K562 (cell line): Measurements from ENCODE around the gene ALG9. TPM values are rescaled to one million over a fixed set of nuclear protein-coding genes. Genes with fewer than 3 reads are reported as not detected.
"Not testable (repeated sequence)": the region's sequence is repeated elsewhere in the genome, so short reads cannot be mapped to it uniquely, and the experiment has no call there.

Source experiments
- ATAC-seq: fragments of 200-7000 bp; cut with Tn5 transposase; 3 replicates; pipeline ENCODE4 v1.9.1; 2020; ENCODE audit warnings: moderate library complexity
- BruUV-seq: library from RNA; stranded (reverse); fragments of 400-500 nt; replicated peaks from 2 replicates; lab custom pipeline; 2021; lab: Mats Ljungman, UMichigan
- CTCF ChIA-PET: fragments of 300-600 bp; formaldehyde crosslinking; extraction: SDS; loops from one replicate; lab custom pipeline; 2021; ENCODE audit warnings: low intra/inter-chr PET ratio; lab: Yijun Ruan, JAX
- POLR2A ChIA-PET: fragments of 300-600, 350-650 bp; sonication (Branson Sonifier 250); formaldehyde crosslinking; extraction: SDS; loops from one replicate; lab custom pipeline; 2021; ENCODE audit warnings: antibody characterized with exemption, inconsistent platforms; lab: Yijun Ruan, JAX
- DNase-seq, 4 experiments: peaks; one replicate each; pipeline versions ENCODE4 v3.0.0 to v3.0.0-alpha.2; 2011 to 2018; ENCODE audit warnings: low spot score in 3 of 4, mixed read lengths in 3 of 4; ENCODE audit errors: extremely low read depth in 1 of 4
- FAIRE-seq: peaks from 2 replicates; lab custom pipeline; 2011; peaks lifted over from hg19 to GRCh38; lab: Jason Lieb, UNC
- H2AFZ ChIP-seq: 2 replicates; pipeline ENCODE4 v1.6.0; 2011; ENCODE audit warnings: low read depth, low read length, control low read depth, inconsistent platforms
- H3K27ac ChIP-seq: fragments of 200-600 bp; 3 replicates; pipeline ENCODE4 v1.8.0; 2011; ENCODE audit warnings: low read depth, mild to moderate bottlenecking, control low read depth, inconsistent platforms, low read length, moderate library complexity, mixed read lengths; ENCODE audit errors: extremely low read depth
- H3K27me3 ChIP-seq, 2 experiments: fragments of 300-600 bp in 1 of 2; 2 replicates in 1 of 2; 3 replicates in 1 of 2; pipeline versions ENCODE4 v1.6.0 to v1.8.0; 2011; ENCODE audit warnings: inconsistent platforms in 2 of 2, low read length in 2 of 2, mild to moderate bottlenecking in 1 of 2, mixed read lengths in 1 of 2, moderate library complexity in 1 of 2; ENCODE audit not compliant: control insufficient read depth in 2 of 2, insufficient read depth in 2 of 2
- H3K36me3 ChIP-seq: fragments of 300-600 bp; 3 replicates; pipeline ENCODE4 v1.8.0; 2011; ENCODE audit warnings: mild to moderate bottlenecking, low read length, inconsistent platforms; ENCODE audit not compliant: control insufficient read depth, insufficient read depth
- H3K4me1 ChIP-seq, 2 experiments: fragments of 200-600 bp in 1 of 2; replicated peaks in 1 of 2; 2 replicates in 1 of 2; 3 replicates in 1 of 2; pipeline versions ENCODE4 v1.5.1 to v1.8.0; 2011; ENCODE audit warnings: inconsistent platforms in 2 of 2, low read length in 2 of 2, mild to moderate bottlenecking in 1 of 2, mixed read lengths in 1 of 2, moderate library complexity in 1 of 2; ENCODE audit not compliant: control insufficient read depth in 2 of 2, insufficient read depth in 2 of 2
- H3K4me2 ChIP-seq: 2 replicates; pipeline ENCODE4 v1.6.1; 2011; ENCODE audit warnings: low read length, control low read depth, inconsistent platforms, mixed read lengths; ENCODE audit not compliant: insufficient read depth
- H3K4me3 ChIP-seq: fragments of 200-600 bp; sonication (generic), shearing (Covaris generic); 2 replicates; pipeline ENCODE4 v1.5.1; 2016; ENCODE audit warnings: control low read depth, inconsistent platforms
- H3K79me2 ChIP-seq: fragments of 200-600 bp; 3 replicates; pipeline ENCODE4 v1.8.0; 2011; ENCODE audit warnings: low read length, inconsistent platforms; ENCODE audit not compliant: control insufficient read depth, insufficient read depth
- H3K9ac ChIP-seq, 2 experiments: 2 replicates each; pipeline versions ENCODE4 v1.6.0 to v1.6.1; 2011; ENCODE audit warnings: low read depth in 2 of 2, low read length in 2 of 2, control low read depth in 1 of 2, inconsistent platforms in 1 of 2, mild to moderate bottlenecking in 1 of 2, mixed read lengths in 1 of 2; ENCODE audit not compliant: insufficient read depth in 1 of 2
- H3K9me1 ChIP-seq: one replicate; pipeline ENCODE4 v1.6.0; 2011; ENCODE audit warnings: inconsistent platforms, mild to moderate bottlenecking, low read length, moderate library complexity; ENCODE audit not compliant: control insufficient read depth, insufficient read depth
- H3K9me3 ChIP-seq: replicated peaks from 2 replicates; pipeline ENCODE4 v1.5.1; 2011; ENCODE audit warnings: low read depth, low read length, inconsistent platforms; ENCODE audit not compliant: control insufficient read depth, insufficient read depth
- H4K20me1 ChIP-seq: replicated peaks from 2 replicates; pipeline ENCODE4 v1.6.1; 2011; ENCODE audit warnings: low read length, inconsistent platforms, mixed read lengths; ENCODE audit not compliant: control insufficient read depth, insufficient read depth
- ATF1 ChIP-seq, 2 experiments: fragments of 450-650 bp in 1 of 2; IDR thresholded peaks; 2 replicates each; pipeline ENCODE4 v1.6.1; 2016; ENCODE audit warnings: missing compliant biosample characterization in 1 of 2, missing genetic modification characterization in 1 of 2
- ATF7 ChIP-seq: fragments of 450-650 bp; IDR thresholded peaks from 2 replicates; pipeline ENCODE4 v1.7.1; 2014; ENCODE audit warnings: mild to moderate bottlenecking, moderate library complexity
- BCOR ChIP-seq: fragments of 450-650 bp; IDR thresholded peaks from 2 replicates; pipeline ENCODE4 v1.6.1; 2016
- CBFA2T2 ChIP-seq: fragments of 450-650 bp; conservative IDR thresholded peaks from 2 replicates; pipeline ENCODE4 v1.6.1; 2017; ENCODE audit warnings: mild to moderate bottlenecking
- CBFA2T3 ChIP-seq: fragments of 450-650 bp; IDR thresholded peaks from 2 replicates; pipeline ENCODE4 v1.6.1; 2017
- CREM ChIP-seq: IDR thresholded peaks from 2 replicates; pipeline ENCODE4 v1.6.1; 2014; ENCODE audit warnings: antibody characterized with exemption, low read depth
- CTBP1 ChIP-seq: fragments of 450-650 bp; IDR thresholded peaks from 2 replicates; pipeline ENCODE4 v1.6.1; 2016; ENCODE audit warnings: borderline replicate concordance
- DPF2 ChIP-seq: fragments of 450-650 bp; IDR thresholded peaks from 2 replicates; pipeline ENCODE4 v1.6.1; 2016
- HDAC1 ChIP-seq, 2 experiments: fragments of 450-650 bp; IDR thresholded peaks; 2 replicates each; pipeline ENCODE4 v1.6.1; 2016 to 2017; ENCODE audit warnings: inconsistent platforms in 1 of 2, mild to moderate bottlenecking in 1 of 2, moderate library complexity in 1 of 2
- MEIS2 ChIP-seq: fragments of 450-650 bp; IDR thresholded peaks from 2 replicates; pipeline ENCODE4 v1.6.1; 2014; ENCODE audit warnings: mild to moderate bottlenecking; ENCODE audit not compliant: partially characterized antibody
- MITF ChIP-seq: IDR thresholded peaks from 2 replicates; pipeline ENCODE4 v1.6.1; 2014; ENCODE audit warnings: antibody characterized with exemption
- MTA2 ChIP-seq: fragments of 450-650 bp; IDR thresholded peaks from 2 replicates; pipeline ENCODE4 v1.6.1; 2016; ENCODE audit warnings: low read depth
- NCOR1 ChIP-seq: fragments of 450-650 bp; IDR thresholded peaks from 2 replicates; pipeline ENCODE4 v1.6.1; 2016; ENCODE audit warnings: mild to moderate bottlenecking, moderate library complexity
- PBX2 ChIP-seq, 2 experiments: IDR thresholded peaks in 1 of 2; conservative IDR thresholded peaks in 1 of 2; 2 replicates each; pipeline ENCODE4 v1.6.1; 2016; ENCODE audit warnings: low read depth in 2 of 2, mild to moderate bottlenecking in 1 of 2, missing compliant biosample characterization in 1 of 2, missing genetic modification characterization in 1 of 2, moderate library complexity in 1 of 2
- PKNOX1 ChIP-seq: fragments of 450-650 bp; IDR thresholded peaks from 2 replicates; pipeline ENCODE4 v1.6.1; 2016
- SMARCE1 ChIP-seq: fragments of 450-650 bp; IDR thresholded peaks from 2 replicates; pipeline ENCODE4 v1.7.1; 2016; ENCODE audit warnings: mild to moderate bottlenecking
- TAL1 ChIP-seq: fragments of 450-650 bp; IDR thresholded peaks from 2 replicates; pipeline ENCODE4 v1.6.1; 2016; ENCODE audit warnings: mild to moderate bottlenecking
- TCF3 ChIP-seq: sonication (generic); formaldehyde crosslinking; IDR thresholded peaks from 2 replicates; pipeline ENCODE4 v1.4.0; 2020; ENCODE audit warnings: mild to moderate bottlenecking, missing genetic modification reagents
- ZEB2 ChIP-seq: fragments of 450-650 bp; IDR thresholded peaks from 2 replicates; pipeline ENCODE4 v1.6.1; 2016
- ZNF431 ChIP-seq: sonication (generic); formaldehyde crosslinking; IDR thresholded peaks from 2 replicates; pipeline ENCODE4 v1.8.0; 2022; ENCODE audit warnings: mild to moderate bottlenecking, missing genetic modification reagents
- WGBS: fragments of 100-300 bp; shearing (Covaris generic); methylation state at CpG from one replicate; pipeline ENCODE4 v1.1.6; 2016; ENCODE audit warnings: low coverage, mixed read lengths; ENCODE audit not compliant: insufficient coverage; ENCODE audit errors: missing lambda C conversion rate; 5-methylcytosine and 5-hydroxymethylcytosine counted together
- in situ Hi-C: fragments of 300-500 bp; cut with MboI; formaldehyde crosslinking; loops from 4 replicates; pipeline ENCODE4 v1.15.0; 2018; ENCODE audit warnings: inconsistent platforms, mixed read lengths
- intact Hi-C: fragments of 100-400 bp; cut with micrococcal nuclease; formaldehyde crosslinking; loops from 2 replicates; pipeline ENCODE4 v1.14.2; 2022
- polyA plus RNA-seq, 8 experiments: library from polyadenylated mRNA; depleted of rRNA in 4 of 8; stranded (reverse) in 5 of 8; unstranded in 3 of 8; fragments of >200 nt; fragmentation: Nextera tagmentation in 2 of 8; fragmentation: Illumina TruSeq in 1 of 8; extraction: Ambion mirVana in 2 of 8; extraction: Trizol in 1 of 8; gene quantifications; 2 replicates each; pipeline versions ENCODE4 v1.2.1 to v1.2.3, GENCODE V29; 2011 to 2014; ENCODE audit warnings: inconsistent platforms in 1 of 8, missing spikeins in 1 of 8
- total RNA-seq, 7 experiments: library from RNA; depleted of rRNA in 6 of 7; stranded (reverse); fragments of >200 nt in 6 of 7; fragmentation: Illumina TruSeq in 2 of 7; extraction: Trizol in 2 of 7; gene quantifications; 2 replicates each; pipeline versions ENCODE4 v1.2.1 to v1.2.3, GENCODE V29; 2011 to 2021; ENCODE audit warnings: low replicate concordance in 1 of 7

ALG9 gene
- total and polyA plus RNA-seq, 9 of the 15 experiments (the other 6 are each of a cell fraction or from before 2014, with no cell fraction given): 11.5 to 40.5 (median 24.9) TPM

- 20% methylated on average over 5 of the region's 5 CpGs for WGBS
- H3K4me2 ChIP-seq; H3K9me3 ChIP-seq; H3K36me3 ChIP-seq; H3K79me2 ChIP-seq; BruUV-seq; H3K4me1 ChIP-seq; ATAC-seq; H3K9me1 ChIP-seq; in situ Hi-C loops; H4K20me1 ChIP-seq; H3K9ac ChIP-seq; intact Hi-C loops; H3K27me3 ChIP-seq; H3K4me3 ChIP-seq; FAIRE-seq; H3K27ac ChIP-seq; TF ChIP-seq PBX2 (CRISPR knock-in tag; IDR thresholded peaks at IDR 0.05; ENCODE audit: low read depth); ATF1 (CRISPR knock-in tag; IDR thresholded peaks at IDR 0.05): not testable (repeated sequence)
- POLR2A ChIA-PET: interaction anchor here (0.7 to 1.4 kb wide), 3 partner anchors 8 to 167 kb away, joined by 3 to 4 read pairs (median 3); no protein-coding TSS in a partner anchor
- CTCF ChIA-PET: interaction anchor here (0.7 kb wide), 1 partner anchor 206 kb away, joined by 3 read pairs; no protein-coding TSS in a partner anchor
- peak overlapping the region; percentile 68 for H2AFZ ChIP-seq
- DNase-seq: peak in 1 of 4 experiments; percentile 34
- TF ChIP-seq MTA2: peak; percentile 51
- TF ChIP-seq ZNF431: 0 out of 2 replicates have a peak, but pooled peaks have one; percentile 21
- TF ChIP-seq PBX2 (tag; conservative IDR thresholded peaks at IDR 0.05; ENCODE audit: low read depth): peak; percentile 43; the same call in 1 of the 2 replicates
- peak; percentile 78 for TF ChIP-seq CBFA2T2
- TF ChIP-seq TAL1: peak; percentile 75
- TF ChIP-seq ATF1 (tag; IDR thresholded peaks at IDR 0.05): peak; percentile 20; the same call in 1 of the 2 replicates
- peak; percentile 35; the same call in 1 of the 2 replicates for TF ChIP-seq NCOR1
- peak; percentile 37; the same call in 1 of the 2 replicates for TF ChIP-seq PKNOX1
- 0 out of 4 replicates have a peak, but pooled peaks of 1 of the 2 experiments have one; percentile 20 for TF ChIP-seq HDAC1 (IDR thresholded peaks at IDR 0.05)
- 0 out of 2 replicates have a peak, but pooled peaks have one; percentile 17 for TF ChIP-seq SMARCE1
- TF ChIP-seq CBFA2T3: peak; percentile 84
- peak; percentile 70 for TF ChIP-seq MEIS2
- 0 out of 2 replicates have a peak, but pooled peaks have one; percentile 35 for TF ChIP-seq BCOR
- TF ChIP-seq ZEB2: peak; percentile 37; the same call in 1 of the 2 replicates
- peak; percentile 70 for TF ChIP-seq TCF3 (CRISPR knock-in tag)
- TF ChIP-seq ATF7: peak; percentile 55; the same call in 1 of the 2 replicates
- peak; percentile 75 for TF ChIP-seq CTBP1
- TF ChIP-seq CREM: 0 out of 2 replicates have a peak, but pooled peaks have one; percentile 8
- 0 out of 2 replicates have a peak, but pooled peaks have one; percentile 15 for TF ChIP-seq MITF
- TF ChIP-seq DPF2: peak; percentile 68
Observed at GRCh38 chr11:111771205-111771604, 100.2 kb downstream of the ALG9 start.
